Measurements from ENCODE around the gene GFAP.

GFAP gene

DNA sequence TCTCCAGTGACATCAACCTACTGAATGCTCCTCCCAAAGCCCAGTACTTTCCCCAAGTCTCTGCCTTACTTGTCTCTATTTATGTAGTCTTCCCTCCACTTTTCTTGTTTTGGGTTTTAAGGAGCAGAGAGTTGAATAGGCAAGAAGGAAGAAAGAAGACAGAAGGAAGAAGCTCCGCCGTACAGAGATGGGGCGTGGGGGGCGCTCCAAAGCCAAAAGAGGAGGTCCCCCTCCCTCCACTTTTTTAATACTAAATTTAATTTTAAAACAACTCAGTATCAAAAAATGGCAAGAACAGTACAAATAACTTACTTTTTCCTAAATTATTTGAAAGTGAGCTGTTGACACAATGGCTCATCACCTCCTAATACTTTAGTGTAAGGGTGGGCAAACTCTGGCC lies 20.7 kb downstream of the GFAP start:
- DNase-seq = no peak

DNA sequence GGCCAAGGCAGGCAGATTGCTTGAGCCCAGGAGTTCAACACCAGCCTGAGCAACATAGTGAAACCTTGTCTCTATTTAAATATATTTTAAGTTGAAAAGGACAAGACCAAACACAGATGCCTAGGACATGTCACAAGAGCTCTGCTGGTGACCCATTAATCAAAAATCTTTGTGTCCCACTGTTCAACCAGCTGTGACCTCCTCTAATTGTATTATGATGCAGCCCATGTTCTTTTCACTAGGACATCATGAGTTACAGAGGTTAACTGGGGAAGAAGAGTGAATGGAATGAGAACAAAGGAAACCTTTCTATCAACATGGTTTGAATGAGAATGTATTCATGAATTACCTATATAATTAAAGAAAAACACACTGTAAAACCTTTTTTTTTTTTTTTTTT lies 23.1 kb downstream of the GFAP start:
- DNase-seq = no peak

- DNase-seq = no peak
These were observed 26.3 kb downstream of the GFAP start for GRCh38 chr17:44889003-44889402.

GRCh38 chr17:44887971-44888954 lies 27.0 kb downstream of the GFAP start:
- peak; percentile 49 for DNase-seq

DNA sequence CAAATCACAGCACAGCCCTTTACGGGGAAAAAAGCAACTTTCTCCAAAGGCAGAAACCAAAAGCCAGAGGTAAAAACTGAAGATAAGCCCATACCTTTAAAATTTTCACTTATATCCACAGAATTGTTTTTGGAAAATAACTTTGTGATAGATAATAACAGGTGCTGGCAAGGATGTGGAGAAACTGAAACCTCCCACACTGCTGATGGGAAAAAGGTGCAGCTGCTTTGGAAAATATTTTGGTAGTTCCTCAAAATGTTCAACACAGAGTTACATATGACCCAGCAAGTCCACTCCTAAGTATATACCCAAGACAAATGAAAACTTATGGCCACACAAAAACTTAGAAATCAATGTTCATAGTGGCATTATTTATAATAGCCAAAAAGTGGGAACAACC lies 28.3 kb downstream of the GFAP start:
- DNase-seq = no peak

DNA sequence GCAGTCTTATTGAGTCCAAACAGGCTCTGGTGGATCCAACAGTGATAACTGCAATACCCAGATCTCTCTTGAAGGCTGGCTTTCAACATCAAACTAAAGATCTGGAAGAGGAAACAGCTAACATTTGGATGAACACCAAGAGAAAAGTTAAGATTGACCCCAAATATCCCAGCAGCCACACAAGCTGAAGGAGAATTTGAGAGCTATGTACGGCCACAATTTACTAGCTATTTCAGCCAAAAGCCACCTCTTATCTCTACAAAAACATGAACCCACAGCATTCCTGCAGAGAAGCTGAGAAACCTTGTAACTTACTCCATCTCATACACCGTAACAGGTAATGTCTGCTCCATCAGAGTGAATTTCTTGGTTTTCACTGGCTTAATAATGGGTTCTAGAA lies 30.4 kb downstream of the GFAP start:
- no peak for DNase-seq

DNA sequence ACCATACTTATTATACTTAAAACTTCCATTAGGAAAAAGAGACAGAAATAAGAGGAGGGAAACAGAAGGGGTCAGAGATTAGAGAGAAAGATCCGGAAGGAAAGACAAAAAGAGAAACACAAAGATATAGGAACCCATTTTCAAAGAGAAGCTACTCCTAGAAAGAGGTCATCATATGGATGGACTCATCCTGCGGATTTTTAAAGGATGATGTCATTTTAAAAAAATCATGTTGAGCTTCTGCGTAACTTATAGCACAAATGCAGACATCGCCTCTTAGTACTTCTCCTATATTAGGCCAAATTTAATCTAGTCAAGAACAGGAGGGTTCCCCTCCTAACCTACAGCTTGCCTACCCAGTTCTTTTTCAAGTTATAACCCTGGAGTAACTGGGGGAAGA lies 34.2 kb downstream of the GFAP start:
- DNase-seq = no peak

DNA sequence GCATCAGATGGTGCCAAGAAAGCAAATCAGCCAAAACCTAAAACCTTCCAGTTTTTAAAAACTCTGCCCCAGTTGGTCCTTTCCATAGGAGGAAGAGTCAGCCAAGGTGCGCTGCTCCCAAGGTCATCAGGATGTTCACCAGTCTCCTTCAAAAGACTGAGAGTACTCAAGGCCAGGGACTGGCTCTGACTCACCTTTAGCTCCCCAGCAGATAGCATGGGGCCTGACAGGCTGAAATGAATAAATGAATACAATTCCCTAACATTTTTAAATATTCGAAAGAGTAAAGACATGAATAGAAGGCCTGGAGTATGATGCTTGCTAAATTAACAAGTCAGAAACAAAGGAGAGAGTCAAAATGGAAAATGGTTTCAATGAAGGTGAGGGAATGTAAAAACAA lies 35.2 kb downstream of the GFAP start:
- DNase-seq = no peak

DNA sequence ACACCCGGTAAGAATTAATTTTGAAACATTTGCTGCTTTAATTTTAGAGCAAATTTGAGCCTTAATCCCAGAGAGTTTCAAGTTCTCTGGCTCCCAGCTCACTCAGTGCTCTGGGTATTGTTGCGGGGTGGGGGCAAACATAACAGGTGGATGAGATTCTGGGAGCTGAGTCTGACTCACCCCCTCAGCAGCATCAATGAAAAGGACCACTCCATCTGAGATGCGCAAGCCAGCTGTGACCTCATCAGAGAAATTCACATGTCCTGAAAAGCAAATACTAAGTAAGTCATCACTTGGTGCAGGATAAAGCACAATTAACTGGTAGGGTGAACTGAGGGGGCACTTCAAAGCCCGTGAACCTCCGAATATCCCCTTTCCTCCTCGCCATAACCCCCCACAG lies 35.9 kb downstream of the GFAP start:
- DNase-seq = no peak

GRCh38 chr17:44878627-44879221 lies 36.6 kb downstream of the GFAP start:
- DNase-seq = no peak

DNA sequence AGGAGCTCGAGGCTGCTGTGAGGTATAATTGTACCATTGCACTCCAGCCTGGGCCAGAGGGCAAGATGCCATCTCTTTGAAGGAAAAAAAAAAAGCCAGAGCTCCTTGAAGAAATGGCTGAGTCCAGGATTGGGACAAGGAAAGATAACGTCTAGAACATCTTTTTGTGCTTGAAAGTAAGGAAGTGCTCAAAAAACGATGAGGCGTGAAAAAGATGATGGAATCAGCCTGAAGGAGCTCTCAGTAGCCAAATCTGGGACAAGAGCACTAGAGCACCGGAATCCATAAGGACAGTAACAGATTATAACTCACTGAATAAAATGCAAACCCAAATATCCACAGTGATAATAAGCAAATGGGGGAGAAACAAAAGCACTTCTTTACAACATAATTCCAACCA lies 38.2 kb downstream of the GFAP start:
- DNase-seq = no peak

GRCh38 chr17:44875761-44876160 lies 39.5 kb downstream of the GFAP start:
- DNase-seq = no peak

DNA sequence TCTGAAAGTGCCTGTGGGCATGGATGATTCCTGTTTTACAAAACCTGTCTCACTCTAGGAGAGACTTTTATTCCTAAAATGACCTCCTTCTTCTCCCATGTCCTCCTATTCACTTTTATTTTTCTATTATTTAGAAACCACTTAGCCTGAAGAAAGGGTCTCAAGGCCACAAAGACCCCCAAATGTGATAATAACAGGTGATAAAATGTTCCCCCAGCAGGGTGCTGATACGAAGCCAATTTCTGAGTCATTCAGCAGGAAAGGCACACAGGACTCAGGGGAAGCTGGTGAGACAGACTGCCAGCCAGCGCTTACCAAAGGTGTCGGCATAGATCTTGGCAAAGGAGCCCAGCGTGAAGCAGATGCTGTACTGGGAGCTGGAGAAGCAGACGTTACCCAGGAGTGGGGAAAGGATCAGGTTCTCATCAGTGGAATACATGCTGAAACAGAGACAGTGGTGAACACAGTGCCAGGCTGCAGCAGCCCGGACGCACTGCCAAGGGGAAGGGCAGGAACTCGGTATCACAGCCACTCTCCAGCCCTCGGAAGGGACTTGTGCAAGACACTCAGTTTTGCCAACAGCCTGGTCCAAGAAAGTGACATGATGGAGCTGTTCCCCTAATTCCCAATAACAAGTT lies 43.0 kb downstream of the GFAP start:
- no peak for DNase-seq

- DNase-seq = no peak
These were observed 43.7 kb downstream of the GFAP start for GRCh38 chr17:44871556-44871955.

GRCh38 chr17:44867841-44868240 lies 47.5 kb downstream of the GFAP start:
- no peak for DNase-seq

DNA sequence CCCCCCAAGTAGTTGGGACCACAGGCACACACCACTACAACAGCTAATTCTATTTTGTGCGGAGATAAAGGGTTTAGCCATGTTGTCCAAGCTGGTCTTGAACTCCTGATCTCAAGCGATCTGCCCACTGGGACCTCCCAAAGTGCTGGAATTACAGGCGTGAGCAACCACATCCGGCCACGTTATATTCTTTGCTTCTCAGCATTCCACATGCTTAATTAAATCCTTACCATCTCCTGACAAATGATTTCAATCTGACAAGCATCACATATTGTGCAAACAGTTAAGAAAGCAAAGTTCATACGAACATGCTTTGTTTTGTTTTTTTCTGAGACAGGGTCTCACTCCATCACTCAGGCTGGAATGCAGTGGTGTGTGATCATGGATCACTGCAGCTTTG lies 49.4 kb downstream of the GFAP start:
- no peak for DNase-seq

GRCh38 chr17:44865231-44865660 lies 50.1 kb downstream of the GFAP start:
- peak; percentile 16 for DNase-seq

DNA sequence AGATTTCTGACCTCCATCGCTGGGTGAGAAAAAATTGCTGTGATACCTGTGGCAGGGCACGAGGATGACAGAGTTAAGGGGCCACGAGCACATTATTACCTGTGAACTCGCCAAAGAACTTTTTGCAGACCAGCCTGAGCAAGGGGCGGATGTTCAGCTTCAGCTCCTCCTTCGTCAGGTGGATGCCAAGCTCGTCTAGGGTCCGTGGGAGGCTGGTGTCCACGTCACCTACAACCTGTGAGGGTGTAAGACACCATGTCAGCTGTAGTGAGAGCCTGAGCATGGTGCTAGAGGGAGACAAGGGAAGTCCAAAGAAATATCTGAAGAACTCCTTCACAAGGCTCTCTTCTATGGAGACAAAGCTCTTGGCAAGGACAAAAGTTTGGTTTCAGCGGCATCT lies 50.5 kb downstream of the GFAP start:
- no peak for DNase-seq

DNA sequence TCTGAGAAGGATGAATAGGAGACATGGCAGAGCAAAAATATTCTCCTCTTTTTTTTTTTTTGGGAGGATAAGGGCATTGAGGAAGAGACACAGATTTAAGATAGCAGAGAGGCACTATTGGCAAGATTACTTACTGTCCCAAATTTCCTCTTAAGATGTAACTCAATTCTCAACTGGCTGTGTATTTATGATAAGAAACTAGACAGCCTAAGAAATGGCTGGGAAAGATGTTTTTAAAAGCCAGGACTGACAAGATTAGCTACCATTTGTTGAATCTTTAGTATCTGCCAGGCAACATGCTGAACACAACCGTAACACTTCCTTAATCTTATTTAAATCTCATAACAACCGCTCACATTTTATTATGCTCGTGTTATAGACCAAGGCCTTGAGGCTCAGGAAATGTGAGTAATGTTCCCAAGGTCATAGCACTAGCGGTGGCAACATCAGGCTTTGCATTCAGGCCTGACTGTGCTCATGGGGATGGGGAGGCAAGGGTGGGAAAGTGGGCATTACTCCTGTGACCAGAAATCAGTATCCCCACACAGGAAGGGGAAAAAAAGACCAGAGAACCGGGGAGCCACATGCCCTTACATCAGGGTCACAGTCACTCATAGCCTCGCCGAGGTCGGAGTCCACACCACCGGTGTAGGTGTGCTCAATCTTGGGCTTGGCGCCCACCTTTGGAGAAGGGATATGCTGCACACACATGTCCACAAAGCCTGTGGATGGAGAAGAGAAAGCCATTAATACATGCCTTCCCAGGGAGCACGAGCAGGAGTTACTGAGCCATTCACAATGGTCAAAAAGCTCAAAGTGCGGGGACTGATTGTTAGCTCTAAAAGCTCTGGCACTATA lies 52.0 kb downstream of the GFAP start:
- DNase-seq = no peak

DNA sequence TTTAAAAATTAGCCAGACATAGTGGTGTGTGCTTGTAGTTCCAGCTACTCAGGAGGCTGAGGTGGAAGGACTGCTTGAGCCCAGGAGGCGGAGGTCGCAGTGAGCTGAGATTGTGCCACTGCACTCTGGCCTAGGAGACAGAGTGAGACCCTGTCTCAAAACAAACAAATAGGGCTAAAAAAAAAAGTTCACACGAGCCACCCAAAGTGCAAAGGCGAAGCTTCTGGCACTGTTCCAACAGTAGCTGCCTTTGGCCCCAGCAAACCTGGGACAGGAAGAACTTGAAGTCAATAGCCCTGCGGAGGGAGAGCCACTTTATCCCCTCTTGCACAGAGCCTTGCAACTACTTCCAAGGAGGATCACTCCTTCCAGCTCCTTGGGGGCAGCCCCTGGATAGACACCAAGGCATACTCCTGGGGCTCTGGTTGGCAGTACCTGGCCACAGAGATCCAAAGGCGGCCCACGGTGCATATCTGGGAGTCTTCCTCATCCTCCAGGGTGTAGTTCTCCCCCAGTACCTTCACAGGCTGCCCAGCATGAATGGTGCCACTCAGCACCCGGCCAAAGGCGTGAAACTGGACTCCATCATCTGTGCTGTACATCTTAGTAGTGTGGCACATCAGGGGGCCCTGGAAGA lies 52.9 kb downstream of the GFAP start:
- DNase-seq = no peak

- no peak for DNase-seq
These were observed 55.6 kb downstream of the GFAP start for GRCh38 chr17:44859701-44860100.

DNA sequence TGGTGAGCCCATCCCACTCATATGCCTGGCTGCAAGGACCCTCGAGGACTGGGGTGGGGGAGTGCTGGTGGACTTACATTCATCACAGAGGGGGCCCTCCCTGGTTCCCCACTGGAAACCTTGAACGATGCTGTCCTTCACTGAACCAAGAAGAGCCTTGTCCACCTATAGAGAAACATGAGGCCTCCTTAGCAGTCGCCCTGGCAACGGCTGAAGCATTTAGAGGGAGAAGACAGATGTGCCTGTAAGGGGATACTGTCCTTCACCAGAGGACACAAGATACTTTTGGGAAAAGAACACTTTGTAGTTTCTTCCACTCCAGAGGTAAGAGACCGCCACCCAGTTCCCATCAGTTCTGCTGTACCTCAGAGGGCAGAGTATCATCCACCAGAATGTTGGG lies 61.1 kb downstream of the GFAP start:
- DNase-seq = no peak
